Mesenchymal stem cell (in vitro differentiated cells and primary cell): ENCODE measurements around the gene KIAA1191.

ENCODE experiments used
- DNase-seq: peaks from one replicate; pipeline ENCODE4 v3.0.0-alpha.2; 2013
- H2AFZ ChIP-seq: one replicate; pipeline ENCODE4 v1.6.1; 2013; ENCODE audit warnings: low read depth, mild to moderate bottlenecking, control low read depth, inconsistent platforms, low read length, moderate library complexity
- H2AK5ac ChIP-seq: 2 replicates; pipeline ENCODE4 v1.6.1; 2013; ENCODE audit warnings: low read length, moderate library complexity, mild to moderate bottlenecking, inconsistent platforms; ENCODE audit not compliant: severe bottlenecking
- H2BK120ac ChIP-seq: one replicate; pipeline ENCODE4 v1.6.1; 2013; ENCODE audit warnings: low read depth, mild to moderate bottlenecking, inconsistent platforms, low read length, moderate library complexity
- H2BK12ac ChIP-seq, 2 experiments: one replicate each; pipeline ENCODE4 v1.6.1; 2013; ENCODE audit warnings: inconsistent platforms in 2 of 2, low read length in 2 of 2, mild to moderate bottlenecking in 2 of 2, moderate library complexity in 2 of 2, control low read depth in 1 of 2
- H2BK15ac ChIP-seq: one replicate; pipeline ENCODE4 v1.6.1; 2013; ENCODE audit warnings: mild to moderate bottlenecking, low read depth, inconsistent platforms; ENCODE audit not compliant: poor library complexity, severe bottlenecking
- H2BK5ac ChIP-seq: 2 replicates; pipeline ENCODE4 v1.6.1; 2013; ENCODE audit warnings: low read depth, mild to moderate bottlenecking, low read length, control low read depth, inconsistent platforms; ENCODE audit not compliant: poor library complexity, severe bottlenecking
- H3K14ac ChIP-seq, 2 experiments: one replicate each; pipeline ENCODE4 v1.6.1; 2013; ENCODE audit warnings: inconsistent platforms in 2 of 2, low read length in 2 of 2, control low read depth in 1 of 2, mild to moderate bottlenecking in 1 of 2, moderate library complexity in 1 of 2
- H3K18ac ChIP-seq, 2 experiments: one replicate each; pipeline ENCODE4 v1.6.1; 2013; ENCODE audit warnings: inconsistent platforms in 2 of 2, low read length in 2 of 2, control low read depth in 1 of 2, low read depth in 1 of 2, mild to moderate bottlenecking in 1 of 2
- H3K23ac ChIP-seq, 2 experiments: one replicate each; pipeline ENCODE4 v1.6.1; 2013; ENCODE audit warnings: inconsistent platforms in 2 of 2, low read length in 2 of 2, mild to moderate bottlenecking in 2 of 2, moderate library complexity in 2 of 2, control low read depth in 1 of 2
- H3K27ac ChIP-seq: 2 replicates; pipeline ENCODE4 v1.5.1; 2013; ENCODE audit warnings: mild to moderate bottlenecking, moderate library complexity, low read length, control low read depth, inconsistent platforms; ENCODE audit not compliant: poor library complexity, severe bottlenecking
- H3K27me3 ChIP-seq, 2 experiments: 2 replicates each; pipeline versions ENCODE4 v1.6.1 to v1.7.0; 2013; ENCODE audit warnings: low read length in 2 of 2, mild to moderate bottlenecking in 2 of 2, moderate library complexity in 2 of 2, control low read depth in 1 of 2, inconsistent platforms in 1 of 2; ENCODE audit not compliant: control insufficient read depth in 1 of 2, insufficient read depth in 1 of 2
- H3K36me3 ChIP-seq, 2 experiments: 2 replicates each; pipeline versions ENCODE4 v1.6.1 to v1.7.0; 2013; ENCODE audit warnings: low read length in 2 of 2, control low read depth in 1 of 2, inconsistent platforms in 1 of 2, low read depth in 1 of 2, mild to moderate bottlenecking in 1 of 2; ENCODE audit not compliant: insufficient read depth in 2 of 2, control insufficient read depth in 1 of 2
- H3K4ac ChIP-seq, 2 experiments: one replicate each; pipeline ENCODE4 v1.6.1; 2013; ENCODE audit warnings: inconsistent platforms in 2 of 2, low read length in 2 of 2, mild to moderate bottlenecking in 2 of 2, moderate library complexity in 2 of 2, control low read depth in 1 of 2, low read depth in 1 of 2
- H3K4me1 ChIP-seq: 2 replicates; pipeline ENCODE4 v1.6.1; 2013; ENCODE audit warnings: low read depth, low read length, control low read depth; ENCODE audit not compliant: control insufficient read depth, insufficient read depth
- H3K4me2 ChIP-seq: 2 replicates; pipeline ENCODE4 v1.6.1; 2013; ENCODE audit warnings: low read length, mild to moderate bottlenecking, inconsistent platforms; ENCODE audit not compliant: poor library complexity, severe bottlenecking
- H3K4me3 ChIP-seq, 2 experiments: 2 replicates each; pipeline versions ENCODE4 v1.5.1 to v1.7.0; 2013; ENCODE audit warnings: low read length in 2 of 2, mild to moderate bottlenecking in 2 of 2, control low read depth in 1 of 2, low read depth in 1 of 2; ENCODE audit not compliant: insufficient read depth in 1 of 2
- H3K79me1 ChIP-seq: replicated peaks from 2 replicates; pipeline ENCODE4 v1.6.1; 2013; ENCODE audit warnings: mild to moderate bottlenecking, control low read depth, low read length, inconsistent platforms; ENCODE audit not compliant: poor library complexity, severe bottlenecking
- H3K9ac ChIP-seq: 2 replicates; pipeline ENCODE4 v1.7.0; 2013; ENCODE audit warnings: mild to moderate bottlenecking, low read length, moderate library complexity
- H3K9me3 ChIP-seq: 2 replicates; pipeline ENCODE4 v1.7.0; 2013; ENCODE audit warnings: mild to moderate bottlenecking, low read length; ENCODE audit not compliant: control insufficient read depth
- H4K8ac ChIP-seq: one replicate; pipeline ENCODE4 v1.6.1; 2013; ENCODE audit warnings: inconsistent platforms, mild to moderate bottlenecking, low read length, moderate library complexity
- H4K91ac ChIP-seq: one replicate; pipeline ENCODE4 v1.6.1; 2013; ENCODE audit warnings: mild to moderate bottlenecking, low read length, inconsistent platforms
- WGBS: methylation state at CpG from one replicate; pipeline ENCODE4 v1.1.7; 2013; ENCODE audit warnings: mixed read lengths; 5-methylcytosine and 5-hydroxymethylcytosine counted together

KIAA1191 gene

DNA sequence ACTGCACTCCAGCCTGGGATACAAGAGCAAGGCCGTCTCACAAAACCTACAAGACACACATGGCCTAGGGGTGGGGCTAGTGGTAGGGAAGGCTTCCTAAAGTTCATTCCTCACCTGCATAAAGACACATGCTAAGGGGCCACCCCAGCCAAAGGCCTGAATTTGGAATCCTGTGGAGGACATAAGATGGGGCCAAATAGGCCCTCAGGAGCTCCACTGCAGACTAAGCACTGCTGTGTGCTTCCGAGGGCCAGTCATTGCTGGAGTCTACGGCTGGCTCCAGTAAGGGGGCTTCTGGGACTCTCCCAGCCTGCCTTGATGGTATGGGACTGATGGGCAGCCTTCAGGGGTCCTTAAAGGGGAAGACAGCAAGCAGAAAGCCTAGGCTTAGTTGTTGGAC, 21.2 kb upstream of the KIAA1191 start:
- Histone ChIP-seq H2BK12ac (no peak overlapping the region), H3K9ac (no peak overlapping the region), H3K4ac (no peak overlapping the region), H2AFZ (no peak overlapping the region), H3K4me1 (peaks cover 5% of the 10 kb centered on the region), H2AK5ac (no peak overlapping the region), H3K4me2 (no peak overlapping the region), H2BK15ac (no peak overlapping the region), H4K91ac (no peak overlapping the region), H3K9me3 (no peaks in the 10 kb centered on the region), H3K79me1 (peaks cover 35% of the 10 kb centered on the region), H4K8ac (no peak overlapping the region), H3K27ac (no peak overlapping the region), H3K27me3 (no peaks in the 10 kb centered on the region), H3K4me3 (no peak overlapping the region), H3K36me3 (peaks cover 45 to 70% of the 10 kb centered on the region in 2 experiments), H3K18ac (no peak overlapping the region), H2BK5ac (no peak overlapping the region), H3K23ac (no peak overlapping the region), H2BK120ac (no peak overlapping the region), H3K14ac (no peak overlapping the region)
- WGBS: 100% methylated on average over 3 of the region's 3 CpGs
- no peak for DNase-seq

DNA sequence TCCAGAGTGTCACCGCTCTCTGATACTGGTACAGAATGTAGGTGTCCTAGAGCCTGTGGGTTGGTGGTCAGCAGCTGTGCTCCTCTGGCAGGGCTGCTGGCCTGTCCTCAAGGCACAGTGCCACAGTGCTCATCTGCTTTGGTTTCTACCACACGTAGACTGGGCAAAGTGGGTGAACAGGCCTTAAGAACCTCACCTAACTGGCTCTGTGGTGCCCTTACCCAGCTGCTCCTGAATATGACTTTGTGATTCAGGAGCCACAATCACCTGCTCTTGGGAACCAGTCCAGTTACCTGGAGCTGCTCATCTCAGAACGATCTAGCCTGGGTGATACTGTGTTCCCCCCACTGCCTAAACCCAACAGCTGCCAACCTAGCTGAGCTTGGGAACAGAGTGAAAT, 20.4 kb upstream of the KIAA1191 start:
- H3K4me3 ChIP-seq: no peak overlapping the region

DNA sequence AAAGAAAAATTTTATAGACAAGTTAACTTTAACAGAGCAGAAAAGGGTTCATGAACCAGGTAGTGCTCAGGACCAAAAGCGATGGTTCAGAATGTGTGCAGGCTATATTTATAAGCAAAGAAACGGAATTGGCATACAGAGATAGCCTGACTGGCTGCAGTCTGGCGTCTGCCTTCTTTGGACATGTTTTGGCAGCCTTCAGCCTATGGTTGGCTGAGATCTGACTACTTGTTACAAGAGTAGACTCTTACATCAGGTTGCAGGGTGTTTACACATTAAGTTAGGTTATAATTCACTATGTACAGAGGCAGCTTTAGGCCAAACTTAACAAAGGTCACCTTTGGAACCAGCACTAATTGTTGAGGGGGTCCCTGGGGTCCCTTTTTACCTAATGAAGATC, 19.9 kb upstream of the KIAA1191 start:
- no peaks in the 10 kb centered on the region for H3K4me1 ChIP-seq
- H3K36me3 ChIP-seq: peaks cover 45 to 72% of the 10 kb centered on the region in 2 experiments
- H4K91ac ChIP-seq: no peak overlapping the region

More for the DNA sequence above, 20.4 kb upstream of the KIAA1191 start:
- H3K27me3 ChIP-seq: no peaks in the 10 kb centered on the region
- H3K79me1 ChIP-seq: peaks cover 36% of the 10 kb centered on the region
- no peak overlapping the region for H2AFZ ChIP-seq
- no peak overlapping the region for H3K4me2 ChIP-seq
- H2BK15ac ChIP-seq: no peak overlapping the region
- no peak overlapping the region for H2BK12ac ChIP-seq
- H3K4ac ChIP-seq: no peak overlapping the region
- H4K91ac ChIP-seq: no peak overlapping the region
- H3K9me3 ChIP-seq: no peaks in the 10 kb centered on the region
- H3K14ac ChIP-seq: no peak overlapping the region
- no peak overlapping the region for H2BK120ac ChIP-seq
- H3K27ac ChIP-seq: no peak overlapping the region
- no peak overlapping the region for H3K9ac ChIP-seq
- 98% methylated on average over 3 of the region's 3 CpGs for WGBS
- H2BK5ac ChIP-seq: no peak overlapping the region
- H3K23ac ChIP-seq: no peak overlapping the region
- no peak overlapping the region for H2AK5ac ChIP-seq
- no peak overlapping the region for H4K8ac ChIP-seq
- DNase-seq: no peak
- H3K36me3 ChIP-seq: peaks cover 45 to 74% of the 10 kb centered on the region in 2 experiments
- no peak overlapping the region for H3K18ac ChIP-seq
- peaks cover 3% of the 10 kb centered on the region for H3K4me1 ChIP-seq

DNA sequence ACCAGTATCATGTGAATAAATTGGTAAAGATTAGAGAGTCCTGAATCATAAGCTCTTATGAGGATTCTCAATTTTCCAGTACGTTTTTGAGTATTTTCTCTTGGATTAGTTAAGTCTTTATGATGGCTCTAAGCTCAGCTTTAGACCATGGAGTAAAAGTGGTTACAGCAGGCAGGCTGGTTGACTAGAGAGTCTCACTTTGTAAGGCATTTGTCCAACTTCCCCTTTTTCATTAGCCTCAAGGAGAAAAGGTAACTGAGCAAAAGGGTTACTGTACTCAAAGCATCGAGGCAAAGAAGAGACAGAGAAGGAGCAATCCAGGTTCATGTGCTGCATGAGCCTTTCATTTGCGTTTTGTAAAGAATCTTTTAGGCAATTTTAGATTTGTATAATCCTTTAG, 18.3 kb upstream of the KIAA1191 start:
- no peak overlapping the region for H3K4ac ChIP-seq
- H2BK15ac ChIP-seq: no peak overlapping the region
- no peak overlapping the region for H2AK5ac ChIP-seq
- H2BK120ac ChIP-seq: no peak overlapping the region
- no peak for DNase-seq
- H2AFZ ChIP-seq: no peak overlapping the region
- peaks cover 37 to 62% of the 10 kb centered on the region in 2 experiments for H3K36me3 ChIP-seq
- no peaks in the 10 kb centered on the region for H3K4me1 ChIP-seq
- H3K23ac ChIP-seq: no peak overlapping the region
- no peaks in the 10 kb centered on the region for H3K27me3 ChIP-seq
- peaks cover 29% of the 10 kb centered on the region for H3K79me1 ChIP-seq
- no peak overlapping the region for H4K8ac ChIP-seq
- H3K9ac ChIP-seq: no peak overlapping the region
- no peak overlapping the region for H3K4me2 ChIP-seq
- H3K9me3 ChIP-seq: no peaks in the 10 kb centered on the region
- H3K4me3 ChIP-seq: no peak overlapping the region
- 87% methylated on average over 3 of the region's 3 CpGs for WGBS
- H2BK12ac ChIP-seq: no peak overlapping the region
- no peak overlapping the region for H2BK5ac ChIP-seq
- no peak overlapping the region for H4K91ac ChIP-seq
- H3K14ac ChIP-seq: no peak overlapping the region
- no peak overlapping the region for H3K18ac ChIP-seq
- no peak overlapping the region for H3K27ac ChIP-seq

More for the DNA sequence above, 19.9 kb upstream of the KIAA1191 start:
- H3K14ac ChIP-seq: no peak overlapping the region
- H4K8ac ChIP-seq: no peak overlapping the region
- no peak overlapping the region for H3K27ac ChIP-seq
- H2BK15ac ChIP-seq: no peak overlapping the region
- no peaks in the 10 kb centered on the region for H3K27me3 ChIP-seq
- no peak overlapping the region for H3K9ac ChIP-seq
- no peaks in the 10 kb centered on the region for H3K9me3 ChIP-seq
- DNase-seq: no peak
- peaks cover 37% of the 10 kb centered on the region for H3K79me1 ChIP-seq
- 90% methylated on average over 3 of the region's 3 CpGs for WGBS
- H3K4me2 ChIP-seq: no peak overlapping the region
- H2BK12ac ChIP-seq: no peak overlapping the region
- H2BK5ac ChIP-seq: no peak overlapping the region
- no peak overlapping the region for H3K4me3 ChIP-seq
- H2BK120ac ChIP-seq: no peak overlapping the region
- no peak overlapping the region for H2AK5ac ChIP-seq
- no peak overlapping the region for H3K18ac ChIP-seq
- no peak overlapping the region for H3K23ac ChIP-seq
- no peak overlapping the region for H2AFZ ChIP-seq
- H3K4ac ChIP-seq: no peak overlapping the region
